Measurements from ENCODE around the gene DAAM2.

DAAM2 gene

DNA sequence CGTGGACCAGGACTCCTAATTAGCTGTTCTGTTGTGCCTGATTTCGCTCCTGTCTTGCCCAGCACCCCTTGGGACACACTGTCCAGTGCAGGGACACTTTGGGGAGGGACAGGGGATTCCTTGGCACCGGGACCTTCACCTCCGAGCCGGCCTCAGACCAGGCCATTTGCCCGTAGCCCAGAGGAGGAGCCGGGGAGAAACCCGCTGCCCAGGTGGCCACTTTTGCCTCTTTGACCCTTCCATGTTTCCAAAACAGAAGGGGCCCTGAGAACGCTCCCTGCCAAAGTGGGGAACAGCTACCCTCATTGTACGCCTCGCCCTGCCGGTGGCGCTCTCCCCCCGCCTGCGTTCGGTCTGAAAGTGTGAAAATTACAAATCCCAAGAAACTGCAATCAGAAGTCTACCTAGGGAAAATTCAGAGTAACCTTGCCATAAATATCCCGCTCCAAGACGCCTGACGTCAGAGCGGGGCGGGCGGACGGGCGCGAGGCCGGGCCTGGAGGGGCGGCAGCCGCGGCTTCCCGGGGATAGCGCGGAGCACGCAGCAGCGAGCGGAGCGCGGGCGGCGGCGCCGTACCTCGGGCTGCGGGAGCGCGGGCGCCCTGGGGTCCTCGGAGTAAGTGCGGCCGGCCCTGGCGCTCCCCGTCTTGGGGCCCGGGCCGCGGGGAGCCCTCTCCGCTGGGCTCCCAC is at the start of gene DAAM2:
Gene DAAM2 (plus strand): TSS at position 527 of the 690 bp plus-strand sequence. CDS start 63,927 bp downstream, outside the sequence.
- no peak for DNase-seq

DNA sequence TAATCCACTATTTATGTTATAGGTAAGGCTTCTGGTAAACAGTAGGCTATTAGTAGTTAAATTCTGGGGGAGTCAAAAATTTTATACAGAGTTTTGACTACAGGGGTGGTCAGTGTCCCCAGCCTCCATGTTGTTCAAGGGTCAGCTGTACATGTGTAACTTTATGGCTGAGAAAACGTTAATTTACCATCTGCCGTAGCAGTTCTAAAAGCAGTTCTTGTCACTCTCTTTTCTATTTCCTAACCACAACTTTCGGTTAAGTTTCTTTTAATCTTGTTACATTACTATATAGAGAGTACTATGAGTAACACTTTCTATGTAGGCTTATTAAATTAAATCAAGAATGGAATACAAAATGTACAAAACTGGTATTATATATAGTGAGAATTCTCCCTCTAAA is 45.4 kb upstream of the DAAM2 start:
- no peak for DNase-seq

DNA sequence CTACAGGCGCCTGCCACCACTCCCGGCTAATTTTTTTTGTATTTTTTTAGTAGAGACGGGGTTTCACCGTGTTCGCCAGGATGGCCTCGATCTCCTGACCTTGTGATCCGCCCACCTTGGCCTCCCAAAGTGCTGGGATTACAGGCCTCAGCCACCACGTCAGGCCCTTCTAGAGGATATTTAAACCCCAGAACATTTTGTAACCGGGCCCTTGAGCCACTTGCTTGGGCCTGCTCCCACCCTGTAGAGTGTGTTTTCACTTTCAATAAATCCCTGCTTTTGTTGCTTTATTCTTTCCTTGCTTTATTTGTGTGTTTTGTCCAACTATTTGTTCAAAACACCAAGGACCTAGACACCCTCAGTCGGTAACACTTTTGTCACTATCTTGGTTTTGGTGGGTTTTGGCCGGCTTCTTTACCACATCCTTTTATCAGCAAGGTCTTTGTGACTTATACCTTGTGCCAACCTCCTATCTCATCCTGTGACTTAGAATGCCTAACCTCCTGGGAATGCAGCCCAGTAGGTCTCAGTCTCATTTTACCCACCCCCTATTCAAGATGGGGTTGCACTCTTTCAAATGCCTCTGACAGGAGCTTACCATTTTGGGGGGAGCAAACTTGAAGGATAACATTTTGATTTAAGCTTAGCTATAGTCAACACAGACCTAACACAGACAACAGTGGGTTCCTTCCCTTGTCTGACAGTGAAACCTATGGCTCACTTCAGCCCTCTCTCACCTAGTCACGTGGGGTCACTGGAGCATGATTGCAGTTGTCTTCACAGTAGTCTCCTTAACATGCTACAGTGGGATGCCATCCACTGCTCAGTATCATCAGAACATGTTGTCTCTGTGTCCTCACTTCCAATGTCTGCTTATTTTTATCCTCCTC is 39.1 kb upstream of the DAAM2 start:
- DNase-seq = no peak

DNA sequence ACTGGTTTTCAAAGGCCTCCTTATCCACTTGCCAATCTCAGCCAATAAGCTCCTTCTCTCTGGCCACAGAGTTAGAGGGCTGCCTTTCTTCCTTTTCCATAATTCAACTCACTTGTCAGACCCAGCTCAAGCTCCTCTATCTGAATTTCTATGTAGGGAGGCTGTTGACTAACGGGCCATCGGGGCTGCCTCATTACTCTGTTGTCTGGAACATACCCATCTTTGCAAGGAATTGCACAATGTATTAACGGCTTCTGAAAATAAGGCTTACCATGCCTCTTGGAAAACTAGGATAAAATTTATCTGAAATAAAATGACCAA is 38.5 kb upstream of the DAAM2 start:
- no peak for DNase-seq

DNA sequence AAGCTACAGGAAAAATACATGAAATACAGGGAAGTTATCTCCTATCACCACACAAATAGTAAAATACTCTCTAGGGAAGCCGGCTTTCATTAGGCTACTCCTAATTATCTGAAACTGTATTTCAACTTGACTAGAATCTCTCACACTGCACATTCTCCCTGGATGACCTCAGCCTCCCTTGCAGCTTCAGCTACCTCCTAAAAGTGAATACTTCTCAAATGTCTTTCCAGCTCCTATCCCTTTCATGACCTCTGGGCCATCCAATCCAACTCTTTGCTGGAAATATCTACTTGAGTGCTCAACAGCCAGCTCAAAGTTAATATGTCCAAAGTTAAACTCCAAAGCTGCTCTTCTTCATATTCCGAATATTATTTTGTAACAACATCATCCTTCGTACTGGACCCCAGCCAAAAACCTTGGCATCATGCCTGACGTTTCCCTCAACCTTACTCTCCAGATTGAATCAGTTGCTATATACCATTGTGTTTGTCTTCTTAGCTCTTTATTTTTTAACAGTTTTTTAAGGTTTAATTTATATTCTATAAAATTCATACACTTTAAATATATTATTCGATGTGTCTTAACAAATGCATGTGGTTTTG is 37.6 kb upstream of the DAAM2 start:
- no peak for DNase-seq

DNA sequence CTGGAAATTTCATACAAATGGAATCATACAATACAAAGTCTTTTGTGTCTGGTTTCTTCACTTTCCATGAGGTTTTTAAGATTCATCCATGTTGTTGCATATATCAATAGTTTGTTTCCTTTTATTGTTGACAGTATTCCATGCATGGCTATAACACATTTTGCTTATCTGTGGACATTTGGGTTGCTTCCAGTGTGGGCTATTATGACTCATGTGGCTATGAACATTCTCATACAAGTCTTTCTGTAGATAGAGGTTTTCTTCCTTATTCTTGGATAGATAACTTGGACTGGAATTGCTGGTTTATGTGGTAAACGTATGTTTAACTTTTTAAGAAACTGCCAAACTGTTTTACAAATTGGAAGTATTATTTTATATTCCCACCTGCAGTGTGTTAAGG is 36.9 kb upstream of the DAAM2 start:
- no peak for DNase-seq

DNA sequence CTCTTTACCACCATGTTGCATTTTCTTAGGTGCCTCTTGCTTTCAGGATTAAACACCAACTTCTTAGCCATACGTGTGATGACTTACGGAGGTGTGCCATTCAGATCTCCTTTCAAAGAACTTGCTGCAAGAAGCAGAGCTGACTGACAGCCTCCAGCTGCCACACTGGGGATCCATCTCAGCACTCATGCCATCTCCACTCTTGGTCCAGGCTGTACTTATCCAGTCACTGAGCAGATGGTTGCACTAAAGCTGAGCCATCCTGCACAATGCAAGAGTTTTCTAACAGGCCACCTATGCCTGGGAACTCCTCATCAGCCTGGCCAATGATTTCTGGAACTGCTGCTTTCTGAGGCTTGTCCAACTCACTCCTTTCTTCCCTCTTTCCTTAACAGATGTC is 35.6 kb upstream of the DAAM2 start:
- DNase-seq = no peak

DNA sequence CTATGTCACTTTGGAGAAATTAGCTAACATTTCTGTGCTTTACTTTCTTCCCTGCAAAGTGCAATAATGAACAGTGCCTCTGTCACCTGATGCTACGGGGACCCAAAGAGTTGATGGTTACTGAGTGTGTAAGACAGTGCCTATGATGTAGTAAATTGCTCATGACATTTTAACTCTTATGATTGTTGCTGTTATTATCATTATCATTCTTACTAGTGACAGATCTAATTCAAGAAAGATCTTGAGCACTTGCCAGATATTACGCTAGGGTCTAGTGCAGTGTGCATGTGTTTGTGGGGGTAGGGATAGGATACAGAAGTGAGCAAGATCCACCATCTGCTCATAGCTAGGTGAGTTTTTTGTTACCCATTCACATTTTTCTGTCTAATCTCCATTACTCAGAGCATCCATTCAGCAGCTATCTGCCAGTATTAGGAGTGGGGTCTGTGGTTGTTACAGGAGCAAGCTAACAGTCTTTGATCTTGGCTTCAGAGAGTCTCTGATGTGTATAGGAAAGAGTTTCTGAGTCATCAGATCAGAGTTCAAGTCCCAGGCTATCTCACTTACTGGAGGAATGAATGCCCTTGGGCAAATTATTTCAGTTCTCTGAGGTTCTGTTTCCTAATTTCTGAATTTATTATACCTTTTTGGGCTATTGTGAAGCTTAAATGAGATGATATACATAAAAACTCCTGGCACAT is 33.1 kb upstream of the DAAM2 start:
- no peak for DNase-seq

DNA sequence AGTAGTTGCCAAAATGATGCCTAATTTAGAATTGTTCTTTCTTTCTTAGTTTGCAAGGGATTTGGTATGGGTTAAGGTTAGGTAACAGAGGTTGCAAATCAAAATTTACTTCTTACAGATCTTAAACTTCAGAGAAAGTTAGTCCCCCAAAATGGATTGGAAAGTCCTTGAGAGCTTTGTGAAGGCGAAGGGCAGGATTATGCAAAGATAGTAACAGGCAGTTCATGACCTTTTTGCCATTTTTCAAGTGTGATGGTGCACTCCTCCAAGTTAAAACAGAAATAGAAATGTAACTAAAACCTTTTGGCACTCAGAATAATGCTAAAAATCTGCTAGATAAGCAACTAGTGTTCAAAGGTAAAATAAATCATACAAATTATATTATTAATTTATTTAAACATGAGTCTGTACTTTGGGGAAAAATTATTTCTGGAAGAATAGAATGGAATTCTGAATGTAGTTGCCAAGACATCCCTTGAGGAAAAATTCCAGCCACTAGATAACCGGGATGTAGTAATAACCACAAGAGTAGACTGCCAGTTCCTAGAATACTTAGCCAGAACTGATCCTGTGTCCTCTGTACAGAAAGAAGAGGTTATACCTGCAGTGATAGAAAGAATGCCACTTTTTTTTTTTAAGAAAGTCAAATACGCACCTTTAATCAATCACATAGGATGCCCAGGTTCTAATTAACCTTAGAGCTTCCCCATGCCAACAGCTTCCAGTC is 31.8 kb upstream of the DAAM2 start:
- no peak for DNase-seq

DNA sequence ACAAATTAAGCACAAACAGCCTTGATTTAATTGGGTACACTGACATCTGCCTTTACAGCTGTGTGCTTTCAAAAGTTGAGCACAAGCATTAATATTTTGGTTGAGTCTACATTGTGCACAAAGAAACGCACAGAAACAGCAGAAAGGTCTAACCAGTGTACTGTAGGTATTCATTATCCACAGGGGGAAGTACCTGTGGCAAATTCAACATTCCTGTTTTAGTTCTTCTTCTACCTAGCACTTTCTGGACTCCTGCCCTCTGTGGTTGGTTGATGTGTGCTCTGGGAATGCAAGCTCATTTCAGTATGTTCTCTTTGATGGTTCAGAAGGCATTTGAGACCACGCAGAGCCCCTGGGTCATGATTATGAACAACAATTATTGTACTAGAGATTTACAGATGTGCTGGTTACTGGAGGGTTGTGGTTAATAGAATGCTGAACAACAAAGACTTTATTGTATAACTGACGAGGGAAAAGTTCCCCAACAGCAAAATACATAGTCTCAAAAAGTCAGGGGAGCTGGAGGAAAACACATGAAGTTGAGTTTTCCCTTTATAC is 26.6 kb upstream of the DAAM2 start:
- DNase-seq = no peak

DNA sequence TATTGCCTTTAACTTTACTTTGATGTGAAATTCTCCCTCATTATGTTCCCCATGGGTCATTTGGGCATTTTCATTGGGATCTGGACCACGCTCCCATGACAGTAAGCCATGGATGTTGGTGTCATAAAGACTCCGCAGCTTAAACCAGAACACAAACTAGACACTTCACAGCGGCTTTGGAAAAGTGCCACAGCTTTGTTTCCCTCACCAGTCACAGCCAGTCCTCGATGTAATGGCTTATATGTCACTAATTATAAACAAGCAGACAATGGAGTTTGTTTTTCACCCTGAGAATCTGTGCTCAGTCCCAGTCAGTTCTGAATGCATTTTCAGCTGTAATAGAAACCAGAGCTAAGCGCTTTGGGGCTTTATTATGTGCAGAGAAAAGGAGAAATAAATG is 23.2 kb upstream of the DAAM2 start:
- DNase-seq = no peak

DNA sequence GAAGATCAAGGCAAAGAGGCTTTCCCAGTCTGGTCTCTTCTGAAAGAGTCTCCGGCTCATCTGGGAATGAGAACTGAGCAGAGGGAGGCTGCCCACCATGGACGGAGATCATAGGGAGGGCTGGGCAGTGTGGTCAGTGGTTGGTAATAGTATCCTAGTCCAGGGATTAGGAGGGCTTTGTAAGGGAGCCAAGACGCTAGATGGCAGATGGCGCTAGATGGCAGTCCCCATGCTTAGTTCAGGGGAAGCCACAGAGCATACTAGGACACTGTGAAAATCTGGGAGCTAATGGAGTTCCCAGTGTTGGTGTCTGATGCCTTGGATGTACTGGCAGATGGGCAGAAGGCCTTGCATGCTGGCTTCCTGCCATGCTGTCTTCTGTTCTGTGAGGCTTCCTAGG is 21.7 kb upstream of the DAAM2 start:
- no peak for DNase-seq

DNA sequence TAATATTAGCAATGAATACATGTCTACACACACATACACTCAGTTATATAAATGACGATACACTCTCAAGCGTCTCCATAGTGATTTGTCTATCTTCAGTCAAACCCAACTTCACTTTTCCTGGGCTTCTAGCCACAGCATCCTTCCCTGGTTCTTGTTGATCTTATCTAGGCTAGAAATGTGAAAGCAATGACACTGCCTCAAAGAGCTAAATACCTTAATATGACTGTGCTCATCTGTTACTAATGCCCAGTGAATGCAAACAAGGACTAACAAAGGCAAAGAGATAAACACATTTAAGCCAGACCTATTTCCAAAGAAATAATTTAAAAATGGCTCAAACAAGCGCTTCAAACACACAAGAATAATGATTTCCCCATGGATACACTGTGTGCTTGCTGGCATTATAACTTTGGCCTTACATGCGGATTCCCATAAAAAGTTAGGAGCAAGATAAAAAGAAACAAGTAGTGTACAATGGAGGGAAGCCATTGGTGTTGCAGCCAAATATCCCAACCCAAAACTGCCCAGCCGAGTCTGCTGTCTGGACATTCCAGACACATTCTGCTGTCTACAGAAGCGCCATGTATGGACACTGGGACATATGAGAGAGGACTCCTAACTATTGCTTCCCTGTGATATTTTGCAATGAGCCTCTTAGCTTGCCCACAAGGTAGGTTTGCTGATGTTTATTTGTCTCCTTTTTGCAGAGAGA is 19.5 kb upstream of the DAAM2 start:
- DNase-seq = no peak

DNA sequence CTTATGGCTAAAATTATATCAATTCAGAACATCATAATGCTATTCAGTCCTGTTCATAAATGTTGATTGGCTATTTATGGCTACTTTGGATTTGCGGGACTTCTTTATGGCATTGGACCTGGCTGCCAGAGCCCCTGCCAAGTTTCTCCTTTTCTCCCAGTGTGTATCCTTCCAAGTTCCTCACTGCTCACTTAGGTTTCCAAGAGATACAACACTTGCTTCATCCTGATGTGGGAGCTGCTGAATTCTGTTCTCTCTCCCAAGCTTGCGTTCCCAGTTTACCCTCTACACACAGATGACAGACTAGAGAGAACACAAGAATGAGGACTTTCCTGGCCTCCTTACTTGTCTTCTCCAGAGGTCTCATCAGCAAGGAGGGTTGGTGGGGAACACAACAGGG is 18.4 kb upstream of the DAAM2 start:
- no peak for DNase-seq

DNA sequence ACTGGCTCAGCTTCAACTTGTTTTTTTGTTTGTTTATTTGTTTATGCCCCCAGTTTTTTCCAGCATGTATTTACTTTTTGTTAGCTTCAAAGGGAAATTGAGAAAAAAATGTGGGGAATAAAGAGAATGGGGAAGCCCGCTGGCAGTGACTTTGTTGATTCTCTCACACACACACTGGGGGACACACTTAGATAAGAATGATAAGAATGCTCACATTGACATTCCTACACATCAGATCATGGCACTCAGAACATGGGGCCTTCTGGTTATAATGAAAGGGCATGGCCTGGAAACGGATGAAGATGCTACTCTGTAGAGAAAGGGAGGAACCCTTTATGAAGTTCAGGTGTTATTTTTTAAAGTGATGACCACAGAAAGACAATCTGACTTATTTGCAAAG is 15.6 kb upstream of the DAAM2 start:
- DNase-seq = no peak

DNA sequence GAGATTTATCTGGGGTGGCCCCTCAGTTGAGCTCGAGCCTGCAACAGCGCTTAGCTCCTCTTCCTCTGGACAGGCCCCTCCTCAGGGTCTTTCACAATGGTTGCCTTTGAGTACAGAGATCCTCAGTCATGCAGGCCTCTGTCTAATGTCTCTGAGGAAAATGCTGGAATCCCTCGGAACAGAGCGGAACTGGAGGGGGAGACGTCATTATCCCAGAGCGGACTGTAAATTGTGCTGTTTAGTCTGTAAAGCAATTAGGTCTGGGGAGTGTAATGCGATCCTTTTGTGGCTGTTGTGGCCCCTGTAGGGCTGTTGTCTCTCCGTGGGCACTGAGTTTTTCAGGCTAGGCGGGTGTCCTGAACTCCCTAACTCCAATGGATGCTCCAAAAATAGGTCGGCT is 15.0 kb upstream of the DAAM2 start:
- no peak for DNase-seq

DNA sequence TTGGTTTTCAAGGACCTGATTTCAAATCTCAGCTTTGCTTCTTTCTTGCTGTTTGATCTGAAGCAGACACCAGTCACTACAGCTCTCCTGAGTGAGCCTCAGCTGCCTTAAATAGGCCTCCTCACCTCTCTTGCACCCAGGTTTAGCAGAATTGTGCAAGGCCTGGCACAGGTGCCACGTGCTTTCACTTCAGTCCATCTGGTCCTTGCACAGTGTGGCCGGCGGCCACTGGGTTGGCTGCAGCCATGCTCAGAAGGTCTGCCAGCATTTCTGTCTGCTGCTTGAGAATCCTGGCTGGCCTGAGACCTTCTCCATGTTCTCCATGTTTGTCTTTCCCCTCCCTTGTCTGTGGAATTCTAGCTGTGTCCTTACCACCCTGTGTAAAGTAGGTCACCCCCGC is 14.5 kb upstream of the DAAM2 start:
- DNase-seq = no peak

DNA sequence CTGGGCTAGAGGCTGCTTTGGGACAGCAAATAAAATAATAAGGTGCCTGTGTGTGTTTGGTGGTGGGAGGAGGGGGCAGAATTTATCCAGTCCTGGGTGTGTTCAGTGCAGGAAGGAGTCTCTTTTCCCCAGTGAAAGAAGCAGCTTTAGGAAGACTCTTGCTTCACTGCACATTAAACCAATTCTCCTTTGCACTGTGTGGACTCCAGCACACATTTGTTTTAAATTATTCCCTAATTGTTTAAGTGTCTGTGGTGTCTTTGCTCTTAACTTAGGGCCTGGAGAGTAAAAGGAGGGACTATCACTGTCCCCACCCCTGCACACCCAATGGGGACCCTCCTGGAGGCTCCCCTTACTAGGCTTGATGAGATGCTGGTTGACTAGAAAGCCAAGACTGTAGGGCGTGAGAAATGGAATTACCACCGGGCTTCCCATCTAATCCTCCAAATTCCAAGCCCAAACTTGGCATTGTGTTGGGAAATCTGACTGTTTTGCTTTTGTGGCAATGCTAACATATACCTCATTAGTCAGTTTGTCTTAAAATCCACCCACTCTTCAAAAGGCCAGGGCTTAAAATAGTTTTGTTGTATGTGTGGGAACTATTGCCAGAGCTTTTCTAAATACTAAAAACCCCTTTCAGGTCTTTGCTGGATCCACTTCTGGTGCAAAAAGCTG is 13.5 kb upstream of the DAAM2 start:
- DNase-seq = no peak

DNA sequence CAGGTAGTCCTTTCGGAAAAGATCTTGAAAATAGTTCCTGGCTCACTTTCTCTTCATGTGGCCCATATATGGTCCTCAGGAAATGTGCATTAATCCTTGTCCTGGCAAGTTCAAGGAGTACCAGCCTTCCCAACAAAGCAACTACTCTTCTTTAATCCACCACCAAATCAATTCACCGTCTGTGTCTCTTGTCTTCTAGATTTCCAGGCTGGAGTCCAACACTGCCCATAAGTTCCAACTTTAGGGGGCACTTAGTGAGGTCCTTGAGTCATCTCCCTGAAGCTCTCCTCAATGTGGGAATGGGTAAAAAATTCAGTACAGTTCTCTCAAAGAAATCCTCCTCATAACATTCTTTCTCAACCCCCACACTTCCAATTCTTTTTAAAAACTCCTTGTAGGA is 6.9 kb upstream of the DAAM2 start:
- no peak for DNase-seq

DNA sequence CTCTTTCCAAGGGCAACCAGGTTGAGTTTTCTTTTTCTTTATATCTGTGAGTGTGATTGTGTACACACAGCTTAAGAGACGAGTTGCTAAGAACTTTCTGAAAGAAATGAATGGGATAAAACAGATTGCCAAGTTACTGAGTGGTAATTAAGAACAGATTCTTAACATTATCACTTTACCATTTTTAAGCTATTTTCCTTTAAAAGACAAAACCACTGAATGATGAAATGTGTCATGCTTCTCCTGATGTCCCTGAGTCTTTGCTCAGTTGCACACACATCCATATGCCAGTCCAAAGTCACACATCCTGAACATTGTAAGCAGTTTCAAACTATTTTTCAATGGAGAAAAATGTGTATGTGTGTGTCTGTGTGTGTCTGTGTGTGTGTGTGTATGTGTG is 5.5 kb upstream of the DAAM2 start:
- DNase-seq = no peak

DNA sequence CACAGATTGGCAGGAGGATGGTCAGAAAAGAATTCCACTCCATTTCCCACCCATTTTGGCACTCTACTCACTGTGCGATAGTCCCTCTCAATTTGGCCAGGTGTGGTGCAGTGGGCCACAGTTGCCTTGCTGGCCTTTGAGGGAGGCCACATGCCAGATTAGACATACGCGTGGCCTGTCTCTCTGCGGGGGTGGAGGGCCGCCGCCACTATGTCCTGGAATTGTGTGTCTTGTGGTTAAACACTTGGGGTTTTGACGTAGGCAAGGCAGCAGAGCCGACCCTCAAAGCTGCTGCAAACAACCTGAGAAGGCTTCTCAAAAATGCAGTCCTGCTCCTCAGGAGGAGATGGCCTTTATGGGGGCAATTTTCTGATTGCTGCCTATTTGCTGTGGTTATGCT is 4.9 kb upstream of the DAAM2 start:
- DNase-seq = no peak
